ENCODE data around the gene NDUFS4.
"Not testable (repeated sequence)": the region's sequence is repeated elsewhere in the genome, so short reads cannot be mapped to it uniquely, and the experiment has no call there.

NDUFS4 gene

DNA sequence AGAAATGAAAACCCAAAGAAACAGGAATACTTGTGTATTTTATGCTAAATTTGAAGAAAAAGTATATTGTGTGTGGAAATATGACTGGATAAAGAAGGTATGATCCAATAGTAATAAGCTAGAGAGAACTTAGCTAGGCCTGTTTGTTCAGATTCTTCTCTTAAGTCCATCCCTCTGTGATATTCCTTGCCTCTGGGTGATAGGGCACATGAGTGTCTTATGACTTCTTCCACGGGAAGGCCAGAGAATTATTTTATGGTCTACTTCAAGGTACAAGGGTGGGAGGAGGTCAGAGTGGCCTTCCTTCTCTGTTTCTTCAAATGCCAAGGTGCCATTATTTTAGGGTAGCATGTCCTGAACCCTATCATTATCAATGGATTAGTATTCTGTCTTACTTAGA lies 113.7 kb downstream of the NDUFS4 start:
- no peak for DNase-seq

DNA sequence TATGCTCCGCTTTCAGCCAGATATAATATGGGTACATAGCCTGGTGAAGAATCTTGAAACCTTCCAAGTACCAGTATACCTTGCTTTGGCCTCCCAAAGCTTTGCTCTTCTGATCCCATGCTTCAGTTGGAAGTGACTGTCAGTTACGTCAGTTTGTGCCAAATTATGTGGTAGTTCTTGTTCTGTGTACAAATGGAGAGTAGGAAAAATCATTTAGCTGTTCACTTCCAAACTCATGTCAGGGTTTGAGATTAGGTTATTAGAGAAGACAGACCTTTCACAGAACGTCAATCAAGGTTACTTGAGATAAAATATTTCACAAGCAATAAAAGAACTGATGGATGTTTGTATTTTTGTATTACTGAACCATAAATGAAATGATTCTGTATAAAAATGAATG lies 117.2 kb downstream of the NDUFS4 start:
- no peak for DNase-seq

GRCh38 chr5:53678981-53679660 lies 118.7 kb downstream of the NDUFS4 start:
- no peak for DNase-seq

DNA sequence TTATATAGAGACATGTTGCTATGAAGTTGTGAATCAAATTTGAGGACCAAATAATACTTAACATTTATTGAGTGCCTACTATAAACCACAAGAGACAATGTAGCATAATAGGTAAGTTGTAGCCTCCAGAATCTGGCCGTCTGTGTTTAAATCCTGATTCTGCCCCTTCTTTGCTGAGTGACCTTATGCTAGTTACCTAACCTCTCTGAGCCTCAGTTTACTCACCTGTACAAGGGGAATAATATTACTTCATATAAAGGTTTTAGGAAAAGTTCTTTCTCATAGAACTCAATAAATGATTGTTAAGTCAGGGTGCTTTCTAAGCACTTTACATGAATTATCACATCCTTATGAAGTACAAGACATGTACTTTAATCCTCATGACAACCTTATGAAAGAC lies 120.6 kb downstream of the NDUFS4 start:
- no peak for DNase-seq

DNA sequence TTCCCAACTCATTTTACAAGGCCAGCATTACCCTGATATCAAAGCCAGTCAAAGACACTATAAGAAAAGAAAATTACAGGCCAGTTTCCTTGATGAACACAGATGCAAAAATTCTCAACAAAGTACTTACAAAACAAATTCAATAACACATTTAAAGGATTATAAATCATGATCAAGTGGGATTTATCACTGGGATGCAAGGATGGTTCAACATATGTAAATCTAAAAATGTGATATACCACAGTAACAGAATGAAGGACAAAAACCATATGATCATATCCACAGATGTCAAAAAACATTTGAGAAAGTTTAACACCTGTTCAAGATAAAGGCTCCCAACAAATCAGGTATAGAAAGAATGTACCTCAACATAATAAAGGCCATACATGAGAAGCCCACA lies 130.6 kb downstream of the NDUFS4 start:
- DNase-seq: no peak

- no peak for DNase-seq
Measured at GRCh38 chr5:53694520-53695022, 134.1 kb downstream of the NDUFS4 start.

DNA sequence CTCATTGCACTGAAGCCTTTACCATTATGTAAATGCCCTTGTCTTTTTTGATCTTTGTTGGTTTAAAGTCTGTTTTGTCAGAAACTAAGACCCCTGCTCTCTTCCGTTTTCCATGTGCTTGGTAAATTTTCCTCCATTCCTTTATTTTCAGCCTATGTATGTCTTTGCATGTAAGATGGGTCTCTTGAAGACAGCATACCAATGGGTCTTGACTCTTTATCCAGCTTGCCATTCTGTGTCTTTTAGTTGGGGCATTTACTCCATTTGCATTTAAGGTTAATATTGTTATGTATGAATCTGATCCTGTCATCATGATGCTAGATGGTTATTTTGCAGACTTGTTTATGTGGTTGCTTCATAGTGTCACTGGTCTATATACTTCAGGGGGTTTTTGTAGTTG lies 150.0 kb downstream of the NDUFS4 start:
- not testable (repeated sequence) for DNase-seq

GRCh38 chr5:53712327-53712726 lies 151.9 kb downstream of the NDUFS4 start:
- DNase-seq: no peak

GRCh38 chr5:53713978-53714666 lies 153.7 kb downstream of the NDUFS4 start:
- DNase-seq: no peak

GRCh38 chr5:53714667-53715010 lies 154.2 kb downstream of the NDUFS4 start:
- no peak for DNase-seq

DNA sequence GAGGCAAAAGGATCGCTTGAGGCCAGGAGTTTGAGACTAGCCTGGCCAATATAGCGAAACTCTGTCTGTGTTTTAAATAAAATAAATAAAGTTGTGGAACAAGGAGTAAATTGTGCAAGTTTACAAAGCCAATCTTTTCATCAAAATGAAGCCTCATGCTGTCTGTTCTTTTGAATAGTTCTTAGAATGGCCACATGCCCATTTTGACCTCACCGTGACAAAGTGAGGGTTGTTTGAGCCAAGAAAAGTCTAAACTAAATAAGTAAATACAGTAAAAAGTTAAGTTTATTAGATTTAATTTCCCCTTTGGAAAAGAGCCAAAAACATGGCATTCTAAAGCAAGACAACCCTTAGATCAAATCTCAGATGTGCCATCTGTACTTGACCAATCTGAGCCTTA lies 165.7 kb downstream of the NDUFS4 start:
- DNase-seq: no peak

GRCh38 chr5:53730943-53731342 lies 170.5 kb downstream of the NDUFS4 start:
- no peak for DNase-seq

All from activated effector memory CD4-positive, alpha-beta T cell treated with anti-CD3 and anti-CD28 coated beads, Interleukin-2, amount 50 U/mL, for 16 hours (primary cell).